NOMO-1 treated with DMSO at 0.1 percent for 48 hours (cell line): ENCODE results near the gene DENND5B.
A peak's percentile ranks its signal among the peaks of the same experiment; 100 is the strongest.
"Not testable (repeated sequence)": the region's sequence is repeated elsewhere in the genome, so short reads cannot be mapped to it uniquely, and the experiment has no call there.

Experiments used
- DNase-seq: peaks from one replicate; lab custom pipeline; 2025; ENCODE audit not compliant: unreplicated experiment; lab: John Stamatoyannopoulos, UW

The DENND5B gene

DNA sequence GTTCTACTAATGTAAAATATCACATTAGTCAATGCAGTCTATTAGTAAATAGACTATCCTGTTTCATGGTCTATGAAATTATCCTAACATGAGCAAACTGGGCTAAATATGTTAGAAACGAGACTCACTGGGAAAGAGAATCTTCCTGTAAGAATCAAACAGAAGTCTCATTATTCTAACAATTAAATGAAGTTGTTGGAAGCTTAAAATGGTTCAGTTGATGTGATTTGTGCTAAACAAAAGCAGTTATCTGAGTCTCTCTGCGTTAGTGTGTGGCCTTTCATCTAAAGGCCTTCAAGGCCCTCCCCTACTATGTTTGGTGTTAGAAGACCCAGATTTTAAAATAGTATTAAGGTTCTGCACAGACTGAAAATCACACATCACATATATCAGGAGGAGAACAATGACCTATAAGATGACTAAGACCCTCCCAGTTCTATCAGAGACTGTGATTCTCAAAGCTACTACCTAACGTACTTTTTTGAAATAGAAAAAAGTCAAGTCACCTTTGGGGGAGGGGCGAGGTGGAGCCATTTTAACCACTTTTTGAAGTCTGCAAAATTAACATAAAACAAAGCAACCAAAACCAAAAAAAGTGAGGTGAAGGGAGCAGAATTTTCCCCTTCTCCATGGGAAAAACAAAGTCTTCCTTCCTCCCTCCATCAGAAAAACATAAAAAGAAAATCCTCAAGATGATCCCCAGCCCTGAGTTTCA, 82.3 kb downstream of the DENND5B start:
- no peak for DNase-seq

DNA sequence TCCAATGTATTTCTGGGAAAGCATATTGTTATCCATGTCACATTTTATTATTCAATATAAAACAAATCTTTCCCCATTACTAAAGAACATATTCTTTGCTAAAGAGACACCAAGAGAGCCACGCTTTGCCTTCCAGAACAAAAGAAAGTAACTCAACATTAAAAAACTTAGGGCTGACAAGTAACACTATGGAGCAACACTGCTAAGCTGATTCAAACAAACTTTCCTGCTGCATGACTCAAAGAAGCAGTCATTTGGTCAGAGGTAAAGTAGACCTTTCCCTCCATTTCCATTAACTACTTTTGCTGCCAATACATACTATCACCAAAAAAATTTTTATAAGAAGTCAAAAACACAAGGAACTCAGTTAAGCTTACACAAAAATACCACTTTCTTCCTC, 83.0 kb downstream of the DENND5B start:
- DNase-seq = no peak

DNA sequence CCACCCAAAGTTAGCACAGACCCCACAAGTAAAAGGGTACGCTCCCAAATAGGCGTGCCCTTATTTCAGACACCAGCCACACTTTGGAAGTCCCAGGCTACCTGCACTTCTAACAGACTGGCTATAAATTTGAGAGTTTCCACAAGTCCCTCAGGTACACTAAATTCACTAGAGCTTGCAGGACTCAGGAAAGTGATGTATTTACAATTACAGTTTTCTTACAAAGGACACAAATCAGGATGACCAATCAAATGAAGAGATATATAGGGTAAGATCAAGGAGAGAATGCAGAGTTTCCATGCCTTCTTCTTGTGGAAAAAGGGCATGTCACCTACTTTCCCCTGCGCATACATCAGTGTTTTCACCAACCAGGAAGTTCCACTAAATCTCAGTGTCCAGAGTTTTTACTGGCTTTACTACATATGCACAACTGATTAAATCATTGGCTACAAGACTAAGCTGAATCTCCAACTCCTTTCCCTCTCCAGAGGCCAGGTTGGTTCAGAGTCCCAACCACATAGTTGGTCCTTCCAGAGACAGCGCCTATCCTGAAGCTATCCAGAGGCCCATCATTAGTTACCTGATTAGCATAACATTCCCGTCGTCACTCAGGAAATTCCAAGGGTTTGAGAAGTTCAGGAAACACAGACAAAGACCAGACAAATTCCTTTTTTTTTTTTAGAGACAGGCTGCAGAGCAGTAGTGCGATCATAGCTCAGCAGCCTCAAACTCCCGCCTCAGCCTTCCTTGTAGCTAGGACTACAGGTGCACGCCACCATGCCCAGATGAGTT, 84.2 kb downstream of the DENND5B start:
- DNase-seq = no peak

DNA sequence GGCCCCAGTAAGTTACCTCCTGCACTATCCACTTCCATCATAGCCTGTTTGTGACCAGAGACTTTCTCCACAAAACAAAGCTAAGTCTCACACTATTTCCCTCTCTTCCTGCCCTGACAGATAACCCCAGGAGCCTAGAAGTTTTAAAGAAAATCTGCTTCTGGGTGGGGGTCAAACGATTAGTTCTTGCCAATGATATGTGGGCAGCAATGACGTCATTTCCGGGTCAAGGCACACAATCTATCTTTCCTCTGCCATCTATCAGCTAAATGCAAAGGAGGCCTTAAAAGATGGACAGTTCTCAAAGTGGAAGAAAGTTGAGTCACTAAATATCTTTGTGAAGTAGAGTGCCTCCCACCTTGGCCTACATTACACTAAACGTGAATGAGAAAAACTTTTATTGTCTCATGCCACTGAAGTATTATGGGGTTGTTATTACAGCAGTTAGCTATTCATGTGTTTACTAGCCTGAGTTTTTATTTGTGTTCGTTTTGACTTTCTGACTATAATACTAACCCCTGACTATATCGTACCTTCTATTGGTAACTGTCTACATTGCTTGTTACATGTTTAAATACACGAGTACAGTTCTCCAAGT, 86.2 kb downstream of the DENND5B start:
- DNase-seq = no peak

DNA sequence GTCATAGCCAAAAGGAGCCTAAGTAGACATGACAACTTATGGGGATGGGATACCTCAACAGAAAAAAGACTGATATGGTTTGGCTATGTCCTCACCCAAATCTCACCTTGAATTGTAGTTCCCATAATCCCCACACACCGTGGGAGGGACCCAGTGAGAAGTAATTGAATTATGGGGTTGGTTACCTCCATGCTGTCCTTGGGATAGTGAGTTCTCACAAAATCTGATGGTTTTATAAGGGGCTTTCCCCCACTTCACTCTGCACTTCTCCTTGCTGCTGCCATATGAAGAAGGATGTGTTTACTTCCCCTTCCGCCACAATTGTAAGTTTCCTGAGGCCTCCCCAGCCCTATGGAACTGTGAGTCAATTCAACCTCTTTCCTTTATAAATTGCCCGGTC, 89.9 kb downstream of the DENND5B start:
- not testable (repeated sequence) for DNase-seq

DNA sequence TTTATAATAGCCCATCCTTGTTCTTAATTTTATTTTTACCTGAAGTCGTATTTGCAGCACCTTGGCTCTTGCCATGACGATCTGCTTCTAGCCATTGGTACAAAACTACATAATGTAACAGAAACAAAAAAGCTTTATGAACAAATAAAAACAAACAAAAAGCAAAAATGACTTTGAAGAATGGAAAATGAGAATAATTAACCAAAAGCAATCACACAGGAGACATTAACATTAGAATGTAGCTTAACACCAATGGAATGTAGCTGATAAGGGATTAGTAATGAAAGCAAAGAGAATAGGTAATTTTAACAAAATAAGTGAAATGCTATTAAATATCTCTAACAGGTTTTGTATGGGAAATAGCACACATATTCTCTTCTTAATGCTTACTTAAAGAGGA, 91.4 kb downstream of the DENND5B start:
- DNase-seq = no peak

DNA sequence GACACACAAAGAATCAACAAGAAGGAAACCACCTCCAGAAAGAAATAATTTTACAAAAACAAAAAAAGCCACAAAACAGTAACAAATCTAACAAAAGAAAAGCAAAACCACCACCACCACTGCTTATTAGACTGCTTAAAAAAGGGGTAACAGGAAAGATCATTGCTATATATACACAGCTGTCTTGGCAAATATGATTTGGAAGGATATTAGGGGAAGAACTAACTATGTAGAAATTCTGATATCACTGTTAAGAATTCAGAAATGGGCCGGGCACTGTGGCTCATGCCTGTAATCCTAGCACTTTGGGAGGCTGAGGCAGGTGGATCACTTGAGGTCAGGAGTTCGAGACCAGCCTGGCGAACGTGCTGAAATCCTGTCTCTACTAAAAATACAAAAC, 92.5 kb downstream of the DENND5B start:
- DNase-seq = no peak

DNA sequence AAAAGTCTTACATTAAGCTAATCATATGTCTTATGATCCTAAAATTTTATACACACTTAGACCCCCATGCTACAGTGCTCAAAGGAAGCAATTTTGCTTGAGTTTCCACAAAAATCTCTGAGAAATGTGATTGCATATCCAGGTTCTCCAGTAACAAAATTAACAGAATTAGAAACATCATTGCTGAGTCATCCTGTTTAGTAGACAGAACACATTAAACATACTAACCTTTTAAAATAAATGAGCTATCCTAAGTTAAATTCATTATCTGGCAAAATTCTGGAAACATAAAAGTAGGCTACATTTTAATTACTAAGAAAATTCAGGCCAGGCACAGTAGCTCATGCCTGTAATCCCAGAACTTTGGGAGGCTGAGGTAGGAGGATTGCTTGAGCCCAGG, 94.7 kb downstream of the DENND5B start:
- no peak for DNase-seq

DNA sequence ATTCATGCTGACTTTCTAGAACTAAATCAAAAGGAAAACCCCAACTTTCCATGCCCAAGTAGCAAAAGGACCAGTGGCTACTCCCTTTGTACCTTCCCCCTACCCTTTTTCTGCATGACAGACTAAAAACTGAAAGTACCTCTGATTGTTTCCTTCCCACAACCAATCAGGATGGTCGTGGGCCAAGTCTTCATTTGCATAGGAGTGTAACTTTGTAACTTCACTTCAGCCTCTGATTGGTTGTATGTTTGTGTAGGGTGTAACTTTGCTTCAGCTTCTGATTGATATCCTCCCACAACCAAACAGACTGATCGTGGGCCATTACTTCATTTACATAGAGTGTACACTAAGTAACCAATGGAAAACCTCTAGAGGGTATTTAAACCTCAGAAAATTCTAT, 96.5 kb downstream of the DENND5B start:
- no peak for DNase-seq

DNA sequence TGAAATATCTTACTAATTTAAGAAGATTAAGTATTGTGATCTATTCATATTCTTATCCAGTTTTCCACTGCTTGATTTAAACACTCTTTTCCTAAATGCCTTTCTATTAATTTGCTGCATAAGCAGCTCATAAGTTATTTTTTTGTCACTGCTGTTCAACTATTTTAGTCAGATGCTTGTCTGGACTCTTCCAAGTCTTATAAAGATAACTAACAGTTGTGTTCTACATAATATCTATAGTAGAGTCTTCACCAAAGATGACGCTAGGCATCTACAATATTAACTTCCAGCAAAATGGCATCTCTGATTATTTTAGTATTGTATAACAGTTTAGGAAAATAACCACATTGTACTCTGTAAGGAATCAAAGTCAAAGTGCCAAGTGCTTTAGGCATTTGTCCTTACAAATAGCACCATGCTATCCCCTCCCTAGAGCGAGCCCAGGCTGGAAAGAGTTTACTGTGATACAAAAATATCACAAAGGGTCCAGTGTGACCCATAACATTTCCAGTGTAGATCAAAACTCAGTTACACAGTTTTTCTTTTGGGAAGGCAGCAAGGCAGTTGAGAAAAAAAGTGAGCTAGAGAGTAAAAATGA, 98.2 kb downstream of the DENND5B start:
- DNase-seq = no peak

DNA sequence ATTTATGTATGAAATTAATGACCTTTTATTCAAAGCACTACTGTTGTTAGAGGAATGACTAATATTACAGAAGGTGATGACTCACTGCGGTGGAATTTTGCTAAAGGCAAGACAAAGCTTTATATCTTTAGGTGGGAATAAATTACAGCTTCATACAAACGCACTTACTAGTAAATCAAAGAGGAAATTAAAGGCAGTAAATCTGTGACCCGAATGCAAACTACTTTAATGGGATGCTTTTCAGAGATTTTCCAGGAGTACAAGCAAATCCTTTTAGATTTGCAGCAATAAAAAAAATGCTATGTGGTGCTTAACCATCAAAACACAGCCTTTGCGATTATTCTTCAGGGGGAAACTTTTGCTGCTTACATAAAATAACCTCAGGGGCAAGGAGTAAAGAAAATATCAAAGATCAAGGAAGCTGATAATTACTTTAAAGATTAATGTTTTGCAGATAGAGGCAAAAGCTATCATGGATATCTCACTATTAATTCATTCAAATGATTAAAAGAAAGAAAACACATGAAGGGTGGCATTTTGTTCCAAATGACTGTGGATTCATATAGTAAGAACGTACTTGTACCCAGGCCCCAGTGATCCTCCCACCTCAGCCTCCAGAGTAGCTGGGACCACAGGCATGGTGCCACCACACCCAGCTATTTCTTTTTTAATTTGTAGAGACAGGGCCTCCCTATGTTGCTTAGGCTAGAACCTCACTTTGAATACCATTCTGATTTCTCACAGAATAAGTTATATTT, 98.9 kb downstream of the DENND5B start:
- no peak for DNase-seq

DNA sequence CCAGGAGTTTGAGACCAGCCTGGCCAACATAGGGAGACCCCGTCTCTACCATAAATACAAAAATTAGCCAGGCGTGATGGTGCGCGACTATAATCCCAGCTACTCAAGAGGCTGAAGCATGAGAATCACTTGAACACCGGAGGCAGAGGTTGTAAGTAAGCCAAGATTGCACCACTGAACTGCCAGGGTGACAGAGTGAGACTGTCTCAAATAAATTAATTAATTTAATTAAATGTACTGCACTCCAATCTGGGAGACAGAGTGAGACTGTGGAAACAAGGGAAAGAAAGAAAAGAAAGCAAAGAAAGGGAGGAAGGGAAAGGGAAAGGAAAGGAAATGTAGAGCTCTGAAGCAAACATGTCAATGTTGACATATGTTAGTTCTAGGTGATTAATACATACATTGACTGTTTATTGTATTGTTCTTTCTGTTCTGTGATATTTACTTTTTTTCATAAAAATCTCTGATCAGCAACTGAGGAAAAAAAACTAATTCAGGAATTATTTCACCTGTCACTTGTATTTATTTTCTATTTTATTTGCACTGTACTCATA, 99.6 kb downstream of the DENND5B start:
- DNase-seq = no peak

DNA sequence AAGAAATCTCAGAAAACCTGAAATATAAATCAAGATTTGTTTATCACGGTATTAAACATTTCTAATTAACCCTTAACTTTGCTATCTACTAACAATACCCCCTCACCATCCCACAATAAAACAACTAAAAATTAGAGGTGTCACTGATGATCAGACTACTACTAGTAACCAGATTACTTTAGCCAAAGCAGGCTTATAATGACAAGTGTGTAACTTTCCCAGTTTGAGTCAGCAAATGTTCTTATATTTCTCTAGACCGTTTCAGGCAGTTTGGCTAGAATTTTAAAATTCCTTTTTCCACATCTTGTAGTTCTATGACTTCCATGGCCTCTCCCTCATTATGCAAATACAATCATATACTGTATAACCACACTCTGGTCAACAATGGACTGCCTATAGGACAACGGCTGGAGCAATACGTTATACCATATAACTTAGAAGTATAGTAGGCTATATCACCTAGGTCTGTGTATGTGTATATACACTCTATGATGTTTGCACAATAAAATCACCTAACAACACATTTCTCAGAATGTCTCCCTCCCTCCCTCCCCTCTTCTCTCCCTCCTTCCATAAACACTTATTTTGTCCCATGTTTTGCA, 102.1 kb downstream of the DENND5B start:
- no peak for DNase-seq

DNA sequence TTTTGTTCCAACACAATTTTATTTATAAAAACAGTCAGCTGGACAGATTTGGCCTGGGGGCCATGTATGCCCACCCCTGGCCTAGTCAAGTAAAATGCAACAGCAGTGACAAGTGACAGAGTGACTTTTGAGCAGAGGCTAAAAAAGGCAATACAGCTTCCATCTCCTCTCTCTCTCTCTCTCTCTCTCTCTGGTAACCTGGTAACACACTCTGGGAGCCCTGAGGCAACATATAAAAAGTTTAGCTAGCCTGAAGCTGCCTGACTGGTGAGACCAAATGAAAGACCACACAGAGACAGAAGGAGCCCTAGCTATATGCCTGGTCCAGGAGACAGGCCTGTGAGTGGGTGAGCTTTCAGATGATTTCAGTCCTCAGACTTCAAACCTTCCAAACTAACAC, 105.4 kb downstream of the DENND5B start:
- DNase-seq = no peak

DNA sequence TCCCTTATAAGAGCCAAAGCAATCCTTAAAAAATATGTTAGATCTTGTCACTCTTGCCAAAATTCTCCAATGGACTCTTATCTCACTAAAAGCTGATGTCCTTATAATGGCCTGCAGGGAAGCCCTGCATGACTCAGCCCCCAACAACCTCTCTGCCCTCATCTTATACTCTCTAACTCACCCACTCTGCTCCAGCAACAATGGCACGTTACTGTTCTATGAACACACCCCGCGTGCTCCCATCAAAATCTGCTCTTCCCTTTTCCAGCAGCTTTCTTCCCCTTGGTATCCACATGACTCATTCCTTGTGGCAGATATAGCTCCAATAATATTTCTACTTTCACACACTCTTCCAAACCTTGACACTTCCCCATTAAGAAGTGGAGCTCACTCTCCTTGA, 108.1 kb downstream of the DENND5B start:
- DNase-seq = no peak

DNA sequence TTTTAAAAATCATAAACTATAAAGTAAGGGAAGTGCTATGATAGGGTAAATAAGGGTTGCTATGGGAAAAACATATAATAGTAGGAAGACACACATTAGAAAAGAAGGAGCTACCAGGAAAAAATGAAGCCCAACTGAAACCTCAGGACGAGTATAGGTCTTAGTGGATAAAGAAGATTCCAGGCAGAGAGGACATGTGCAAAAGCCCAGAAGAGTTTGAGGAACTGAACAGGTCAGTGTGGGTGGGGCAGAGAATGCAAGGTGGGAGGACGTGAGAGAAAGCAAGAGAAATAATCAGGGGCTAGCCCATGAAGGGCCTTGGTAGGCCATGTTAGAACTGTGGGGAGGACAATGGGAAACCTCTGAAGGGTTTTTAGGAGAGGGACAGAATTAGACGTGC, 109.5 kb downstream of the DENND5B start:
- no peak for DNase-seq

DNA sequence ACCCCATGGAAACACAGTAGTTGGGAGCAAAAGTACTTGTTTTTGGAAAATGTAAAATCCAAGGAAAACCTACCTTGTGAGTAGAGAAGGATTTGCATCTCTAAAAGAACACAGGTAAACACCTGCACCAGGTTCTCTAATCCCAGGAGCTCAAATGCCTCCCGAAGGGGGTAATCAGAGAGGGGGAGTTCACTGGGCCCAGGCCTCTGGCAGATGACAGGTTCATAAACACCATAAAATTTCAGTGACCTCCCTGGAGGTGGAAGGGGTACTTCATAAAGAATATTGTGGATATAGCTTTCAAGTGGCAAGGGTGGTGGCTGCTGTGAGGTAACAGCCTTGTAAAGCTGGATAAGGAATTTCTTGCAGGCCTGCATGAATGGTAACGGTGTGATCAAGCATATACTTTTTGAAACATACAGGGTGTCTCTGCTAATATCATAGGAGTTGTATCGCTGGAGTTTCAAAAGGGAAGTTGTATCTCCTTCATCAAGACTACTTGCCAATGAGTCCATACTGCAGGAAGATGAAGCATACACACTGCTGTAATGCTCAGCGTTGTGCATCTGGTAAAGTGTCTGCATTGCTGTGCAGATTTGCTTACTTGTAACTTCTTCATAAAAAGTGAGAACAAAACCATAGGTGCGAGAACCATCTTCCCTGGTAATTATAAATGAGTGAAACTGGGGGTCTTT, 111.3 kb downstream of the DENND5B start:
- peak; percentile 47 for DNase-seq

DNA sequence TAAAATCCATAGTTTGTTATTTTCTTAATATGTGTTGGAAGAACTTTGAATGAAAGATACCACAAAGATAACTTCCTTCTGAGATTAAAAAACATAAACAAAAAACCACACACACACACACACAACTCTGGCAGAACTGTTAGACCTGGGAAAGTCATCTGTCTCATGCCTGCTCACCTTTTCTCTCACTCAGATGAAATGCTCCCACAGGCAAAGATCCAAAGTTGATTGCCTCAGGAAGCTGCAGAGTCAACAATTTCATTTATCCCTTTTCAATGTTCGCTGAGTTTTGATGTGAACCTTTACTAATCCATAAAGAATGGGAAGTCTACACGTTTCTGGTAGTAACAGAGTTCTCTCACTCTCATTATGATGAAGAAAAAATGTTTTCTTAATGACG, 112.0 kb downstream of the DENND5B start:
- no peak for DNase-seq

DNA sequence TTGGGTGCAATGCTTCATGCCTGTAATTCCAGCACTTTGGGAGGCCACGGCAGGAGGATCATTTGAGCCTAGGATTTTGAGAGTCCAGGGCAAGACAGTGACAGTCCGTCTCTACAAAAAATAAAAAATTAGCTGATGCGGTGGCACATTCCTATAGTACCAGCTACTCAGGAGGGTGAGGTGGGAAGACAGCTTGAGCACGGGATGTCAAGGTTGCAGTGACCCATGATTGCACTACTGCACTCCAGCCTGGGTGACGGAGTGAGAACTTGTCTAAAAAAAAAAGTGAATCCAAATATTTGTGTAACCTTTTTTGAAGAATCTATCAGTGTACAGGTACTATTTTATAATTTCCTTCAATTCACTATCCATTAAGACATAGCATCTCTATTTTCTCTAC, 112.5 kb downstream of the DENND5B start:
- no peak for DNase-seq

DNA sequence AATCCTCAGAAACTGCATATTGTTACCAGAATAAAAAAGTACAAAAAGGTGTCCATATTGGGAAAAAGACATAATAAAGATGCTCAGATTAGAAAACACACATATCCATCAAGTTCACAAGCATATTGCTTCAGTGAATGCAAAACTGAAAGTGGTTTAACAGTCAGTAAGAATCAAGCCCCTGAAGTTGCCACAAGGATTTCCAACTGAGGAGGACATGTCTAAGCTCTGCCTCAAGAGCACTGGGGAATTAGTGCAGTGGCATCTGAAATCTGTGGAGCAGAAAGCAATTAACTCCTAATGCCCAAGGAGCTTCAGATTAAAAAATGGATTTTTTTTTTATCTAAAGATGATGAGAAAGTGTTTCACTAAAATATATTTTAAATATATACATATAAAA, 113.2 kb downstream of the DENND5B start:
- DNase-seq = peak; percentile 21
